HCT116 (cell line): ENCODE measurements around the gene RGS7. TPM values are rescaled to one million over a fixed set of nuclear protein-coding genes. Genes with fewer than 3 reads are reported as not detected.

Source experiments
- ATAC-seq: fragments of 200-7000 bp; cut with Tn5 transposase; 2 replicates; pipeline ENCODE4 v1.9.1; 2020; ENCODE audit warnings: mild to moderate bottlenecking, moderate library complexity
- BruUV-seq: library from RNA; stranded (reverse); fragments of 400-500 nt; replicated peaks from 2 replicates; lab custom pipeline; 2021; lab: Mats Ljungman, UMichigan
- CTCF ChIA-PET: fragments of 300-600 bp; sonication (Branson Sonifier 250); formaldehyde crosslinking; loops from one replicate; lab custom pipeline; 2021; ENCODE audit warnings: antibody characterized with exemption; lab: Charles Lee
- POLR2A ChIA-PET: fragments of 300-600, 350-600 bp; sonication (Branson Sonifier 250); formaldehyde crosslinking; loops from one replicate; lab custom pipeline; 2021; ENCODE audit warnings: antibody characterized with exemption; lab: Charles Lee
- RAD21 ChIA-PET, 2 experiments: fragments of 300-600 bp; sonication (Branson Sonifier 250); formaldehyde crosslinking; loops; one replicate each; lab custom pipeline; 2023; ENCODE audit warnings: low total read pairs in 2 of 2; ENCODE audit not compliant: uncharacterized antibody in 2 of 2, unreplicated experiment in 2 of 2, low non-redundant PET in 1 of 2; lab: Charles Lee
- DNase-seq: peaks from one replicate; pipeline ENCODE4 v3.0.0-alpha.2; 2010; ENCODE audit warnings: low read depth, low spot score
- H2AFZ ChIP-seq: fragments of 200-600 bp; shearing (Covaris generic), sonication (generic); 2 replicates; pipeline ENCODE4 v1.6.1; 2017; ENCODE audit warnings: low read depth, mixed run types, mixed read lengths, antibody characterized with exemption, low read length; ENCODE audit not compliant: poor library complexity, severe bottlenecking
- H3K27ac ChIP-seq: 2 replicates; pipeline ENCODE4 v1.5.1; 2012; ENCODE audit warnings: low read depth, low read length
- H3K27me3 ChIP-seq: fragments of 200-600 bp; sonication (generic); 2 replicates; pipeline ENCODE4 v1.6.1; 2016; ENCODE audit warnings: mixed run types, low read length, mixed read lengths; ENCODE audit not compliant: insufficient read depth
- H3K36me3 ChIP-seq, 2 experiments: fragments of 200-500 bp in 1 of 2; fragments of 200-600 bp in 1 of 2; sonication (Bioruptor generic) in 1 of 2; sonication (generic) in 1 of 2; 2 replicates each; pipeline versions ENCODE4 v1.5.1 to v1.6.1; 2014 to 2016; ENCODE audit warnings: low read length in 2 of 2, inconsistent platforms in 1 of 2, mixed read lengths in 1 of 2, mixed run types in 1 of 2; ENCODE audit not compliant: insufficient read depth in 2 of 2, control insufficient read depth in 1 of 2
- H3K4me1 ChIP-seq, 2 experiments: fragments of 200-600 bp in 1 of 2; sonication (generic) in 1 of 2; 2 replicates each; pipeline versions ENCODE4 v1.5.1 to v1.6.1; 2012 to 2017; ENCODE audit warnings: low read length in 2 of 2, inconsistent platforms in 1 of 2, mild to moderate bottlenecking in 1 of 2, mixed read lengths in 1 of 2, mixed run types in 1 of 2, moderate library complexity in 1 of 2; ENCODE audit not compliant: insufficient read depth in 2 of 2, control insufficient read depth in 1 of 2
- H3K4me2 ChIP-seq: fragments of 200-600 bp; sonication (generic); 2 replicates; pipeline ENCODE4 v1.6.1; 2017; ENCODE audit warnings: mixed run types, low read length, mixed read lengths
- H3K4me3 ChIP-seq, 2 experiments: fragments of 200-600 bp in 1 of 2; sonication (generic) in 1 of 2; replicated peaks in 1 of 2; 2 replicates each; pipeline ENCODE4 v1.5.1; 2011 to 2016; ENCODE audit warnings: low read length in 2 of 2, control low read depth in 1 of 2, low read depth in 1 of 2, mild to moderate bottlenecking in 1 of 2, mixed read lengths in 1 of 2, mixed run types in 1 of 2
- H3K79me2 ChIP-seq: fragments of 200-600 bp; sonication (generic); 2 replicates; pipeline ENCODE4 v1.6.1; 2017; ENCODE audit warnings: mild to moderate bottlenecking, mixed run types, low read length, moderate library complexity, mixed read lengths; ENCODE audit not compliant: insufficient read depth
- H3K9ac ChIP-seq: fragments of 200-600 bp; sonication (generic); 2 replicates; pipeline ENCODE4 v1.6.1; 2016; ENCODE audit warnings: low read length, mixed read lengths
- H3K9me2 ChIP-seq: fragments of 200-600 bp; sonication (generic), shearing (Covaris generic); 2 replicates; pipeline ENCODE4 v1.6.1; 2017; ENCODE audit warnings: mixed run types, mild to moderate bottlenecking, moderate library complexity; ENCODE audit not compliant: insufficient read depth
- H3K9me3 ChIP-seq, 2 experiments: fragments of 200-500 bp in 1 of 2; fragments of 200-600 bp in 1 of 2; sonication (Bioruptor generic) in 1 of 2; sonication (generic) in 1 of 2; 2 replicates each; pipeline ENCODE4 v1.6.1; 2014 to 2017; ENCODE audit warnings: low read length in 2 of 2, mixed read lengths in 2 of 2, inconsistent platforms in 1 of 2, low read depth in 1 of 2, mild to moderate bottlenecking in 1 of 2, mixed run types in 1 of 2, moderate library complexity in 1 of 2; ENCODE audit not compliant: control insufficient read depth in 1 of 2, insufficient read depth in 1 of 2
- H4K20me1 ChIP-seq: fragments of 200-600 bp; sonication (generic), shearing (Covaris generic); 2 replicates; pipeline ENCODE4 v1.6.1; 2017; ENCODE audit warnings: mixed run types, mild to moderate bottlenecking, moderate library complexity; ENCODE audit not compliant: insufficient read depth
- CBX3 ChIP-seq: IDR thresholded peaks from 2 replicates; pipeline ENCODE4 v1.6.1; 2012; ENCODE audit warnings: low read depth
- CTCF ChIP-seq, 3 experiments: fragments of 200-600 bp in 1 of 3; sonication (generic) in 1 of 3; IDR thresholded peaks in 2 of 3; conservative IDR thresholded peaks in 1 of 3; 2 replicates each; pipeline ENCODE4 v1.5.1; 2012 to 2017; ENCODE audit warnings: low read depth in 2 of 3, low read length in 2 of 3, antibody characterized with exemption in 1 of 3, borderline replicate concordance in 1 of 3, control low read depth in 1 of 3, mild to moderate bottlenecking in 1 of 3, mixed read lengths in 1 of 3, mixed run types in 1 of 3, moderate library complexity in 1 of 3; ENCODE audit not compliant: insufficient read depth in 1 of 3
- ELF1 ChIP-seq: IDR thresholded peaks from 2 replicates; pipeline ENCODE4 v1.6.1; 2012; ENCODE audit warnings: low read depth, borderline replicate concordance
- EZH2 ChIP-seq: fragments of 200-600 bp; sonication (generic); IDR thresholded peaks from 2 replicates; pipeline ENCODE4 v1.6.1; 2017; ENCODE audit warnings: antibody characterized with exemption, mixed run types
- EZH2phosphoT487 ChIP-seq: fragments of 200-600 bp; IDR thresholded peaks from 2 replicates; pipeline ENCODE4 v1.6.1; 2018; ENCODE audit warnings: antibody characterized with exemption, borderline replicate concordance
- FOSL1 ChIP-seq: IDR thresholded peaks from 2 replicates; pipeline ENCODE4 v1.6.1; 2012; ENCODE audit warnings: low read depth
- JUND ChIP-seq: IDR thresholded peaks from 2 replicates; pipeline ENCODE4 v1.6.1; 2012
- POLR2AphosphoS5 ChIP-seq: IDR thresholded peaks from 2 replicates; pipeline ENCODE4 v1.6.1; 2011; ENCODE audit warnings: mild to moderate bottlenecking, low read depth, low read length, moderate library complexity
- RAD21 ChIP-seq: IDR thresholded peaks from 2 replicates; pipeline ENCODE4 v1.6.1; 2012; ENCODE audit warnings: low read depth, mild to moderate bottlenecking
- REST ChIP-seq: IDR thresholded peaks from 2 replicates; pipeline ENCODE4 v1.6.1; 2012; ENCODE audit warnings: low read depth
- SIN3A ChIP-seq: IDR thresholded peaks from 2 replicates; pipeline ENCODE4 v1.6.1; 2012; ENCODE audit warnings: low read depth
- SP1 ChIP-seq: IDR thresholded peaks from 2 replicates; pipeline ENCODE4 v1.6.1; 2012; ENCODE audit warnings: low read depth
- TCF7L2 ChIP-seq: IDR thresholded peaks from 2 replicates; pipeline ENCODE4 v1.7.0; 2011; ENCODE audit warnings: borderline replicate concordance, inconsistent platforms; ENCODE audit not compliant: insufficient read depth, insufficient read length; ENCODE audit errors: extremely low read depth
- YY1 ChIP-seq: IDR thresholded peaks from 2 replicates; pipeline ENCODE4 v1.6.1; 2011; ENCODE audit warnings: low read length, low read depth, moderate library complexity, mild to moderate bottlenecking; ENCODE audit not compliant: insufficient replicate concordance; ENCODE audit errors: extremely low read depth
- intact Hi-C: fragments of 100-400 bp; cut with micrococcal nuclease; formaldehyde crosslinking; loops from 2 replicates; pipeline ENCODE4 v1.10.0; 2022
- total RNA-seq: library from RNA; stranded (reverse); gene quantifications from one replicate; pipeline ENCODE4 v1.2.1, GENCODE V29; 2021; ENCODE audit not compliant: unreplicated experiment

Gene RGS7
- total RNA-seq, 1 experiment from 2014 or later = not detected

- Histone ChIP-seq H3K36me3 (no peaks in the 10 kb centered on the region), H3K4me1 (no peaks in the 10 kb centered on the region), H3K9me2 (no peaks in the 10 kb centered on the region), H2AFZ (no peak overlapping the region), H3K9ac (no peak overlapping the region), H3K9me3 (peaks cover 0 to 7% of the 10 kb centered on the region in 2 experiments; a peak in 3 of 4 replicates), H3K79me2 (no peaks in the 10 kb centered on the region), H3K27me3 (no peaks in the 10 kb centered on the region), H3K4me3 (no peak overlapping the region), H3K27ac (no peak overlapping the region), H3K4me2 (no peak overlapping the region), H4K20me1 (no peaks in the 10 kb centered on the region)
- RAD21 ChIA-PET = no interaction called here
- TF ChIP-seq REST (no peak), ELF1 (no peak), SP1 (no peak), FOSL1 (no peak), POLR2AphosphoS5 (no peak), TCF7L2 (no peak), JUND (no peak), YY1 (no peak), RAD21 (no peak), CTCF (IDR thresholded peaks at IDR 0.05 in 2 of 3, conservative IDR thresholded peaks at IDR 0.05 in 1 of 3; ENCODE audit: borderline replicate concordance in 1 of 3, insufficient read depth in 1 of 3, low read depth in 2 of 3, low read length in 2 of 3) (no peak), SIN3A (no peak), EZH2phosphoT487 (no peak), CBX3 (no peak), EZH2 (no peak)
- BruUV-seq = no TSS peak
- no peak for ATAC-seq
- CTCF ChIA-PET = no interaction called here
- intact Hi-C loops = no loop called here
- no peak for DNase-seq
- POLR2A ChIA-PET = no interaction called here
Measured at GRCh38 chr1:241308471-241308870, 48.5 kb downstream of the RGS7 start.
